ENCODE data around the gene FGF2. TPM values are rescaled to one million over a fixed set of nuclear protein-coding genes. Genes with fewer than 3 reads are reported as not detected.
"Not testable (repeated sequence)": the region's sequence is repeated elsewhere in the genome, so short reads cannot be mapped to it uniquely, and the experiment has no call there.

The FGF2 gene
- total RNA-seq, result 1.2 TPM

GRCh38 chr4:122826553-122827257 lies at the start of gene FGF2:
FGF2 (plus strand) TSS chr4:122826831; CDS start chr4:122827175, 344 bp downstream.
- ATAC-seq (peak; percentile 71), DNase-seq (ENCODE audit: low spot score) (peak; percentile 48)

DNA sequence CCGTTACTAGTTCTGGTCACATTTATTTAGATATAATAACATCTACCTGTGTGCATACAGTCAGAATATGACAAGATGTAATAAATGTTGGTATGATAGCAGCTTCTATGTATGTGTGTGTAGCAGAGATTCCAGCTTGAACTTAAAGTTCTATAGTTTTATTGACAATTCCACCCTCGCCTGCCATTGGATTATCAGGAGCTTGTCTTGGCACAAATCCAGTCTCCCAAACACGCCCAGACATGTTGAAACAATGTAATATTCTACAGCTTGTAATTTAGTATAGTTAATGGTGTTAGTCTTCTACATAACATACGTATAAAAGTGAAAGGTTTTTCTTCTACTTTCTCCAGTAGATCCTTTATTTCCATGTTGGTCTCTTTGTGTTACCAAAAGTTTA lies 49.7 kb upstream of the FGF2 start:
- ATAC-seq (no peak), DNase-seq (ENCODE audit: low spot score) (no peak)

- ATAC-seq (no peak), DNase-seq (ENCODE audit: low spot score) (no peak)
Observed at GRCh38 chr4:122777846-122778673, 48.6 kb upstream of the FGF2 start.

DNA sequence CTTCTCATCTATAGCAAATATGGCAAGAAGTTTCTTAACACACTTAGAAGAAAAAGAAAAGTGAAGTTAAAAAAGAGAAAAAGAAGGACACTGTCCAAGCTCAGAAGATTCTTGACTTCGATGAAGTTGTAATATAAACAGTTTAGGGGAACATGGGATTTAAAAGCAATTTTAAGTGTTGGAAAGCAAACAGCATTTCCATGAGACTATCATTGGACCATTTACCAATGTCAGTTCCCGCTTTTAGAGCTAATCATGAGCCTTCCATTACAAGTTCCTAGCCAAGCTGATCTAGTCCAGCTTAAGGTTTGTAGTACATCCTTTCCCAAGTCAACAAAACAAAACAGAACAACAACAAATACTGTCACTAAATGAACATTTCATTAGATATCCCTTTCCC lies 45.1 kb upstream of the FGF2 start:
- DNase-seq (ENCODE audit: low spot score) (no peak), ATAC-seq (no peak)

GRCh38 chr4:122783301-122784215 lies 43.1 kb upstream of the FGF2 start:
- DNase-seq (ENCODE audit: low spot score) (peak; percentile 73), ATAC-seq (peak; percentile 90)

GRCh38 chr4:122784261-122784660 lies 42.4 kb upstream of the FGF2 start:
- DNase-seq (ENCODE audit: low spot score) (no peak), ATAC-seq (peak; percentile 27)

GRCh38 chr4:122785099-122785498 lies 41.5 kb upstream of the FGF2 start:
- DNase-seq (ENCODE audit: low spot score), result no peak
- ATAC-seq, result no peak

DNA sequence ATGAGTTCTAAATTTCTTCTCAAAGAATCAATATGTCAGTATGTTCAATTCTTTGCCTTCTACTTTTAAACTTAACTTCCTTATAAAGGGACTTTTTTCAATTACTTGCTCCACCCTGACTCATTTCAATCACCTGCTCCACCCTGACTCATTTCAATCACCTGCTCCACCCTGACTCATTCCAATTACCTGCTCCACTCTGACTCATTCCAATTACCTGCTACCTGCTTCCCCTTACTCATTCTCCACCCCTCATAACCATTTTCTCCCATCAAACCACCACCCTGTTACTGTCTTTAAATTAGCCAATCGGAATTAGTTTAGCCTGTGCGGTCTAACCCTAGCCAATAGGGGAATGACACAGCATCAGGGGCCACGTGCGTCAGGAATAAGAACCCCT lies 40.3 kb upstream of the FGF2 start:
- not testable (repeated sequence) for DNase-seq (ENCODE audit: low spot score); ATAC-seq

DNA sequence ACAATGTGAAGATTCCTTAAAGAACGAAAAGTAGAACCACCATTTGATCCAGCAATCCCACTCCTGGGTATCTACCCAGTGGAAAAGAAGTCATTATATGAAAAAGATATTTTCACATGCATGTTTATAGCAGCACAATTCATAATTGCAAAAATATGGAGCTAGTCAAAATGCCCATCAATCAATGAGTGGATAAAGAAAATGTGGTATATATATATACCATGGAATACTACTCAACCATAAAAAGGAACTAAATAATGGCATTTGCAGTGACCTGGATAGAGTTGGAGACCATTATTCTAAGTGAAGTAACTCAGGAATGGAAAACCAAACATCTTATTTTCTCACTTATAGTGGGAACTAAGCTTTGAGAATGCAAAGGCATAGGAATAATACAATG lies 39.7 kb upstream of the FGF2 start:
- DNase-seq (ENCODE audit: low spot score); ATAC-seq: not testable (repeated sequence)

DNA sequence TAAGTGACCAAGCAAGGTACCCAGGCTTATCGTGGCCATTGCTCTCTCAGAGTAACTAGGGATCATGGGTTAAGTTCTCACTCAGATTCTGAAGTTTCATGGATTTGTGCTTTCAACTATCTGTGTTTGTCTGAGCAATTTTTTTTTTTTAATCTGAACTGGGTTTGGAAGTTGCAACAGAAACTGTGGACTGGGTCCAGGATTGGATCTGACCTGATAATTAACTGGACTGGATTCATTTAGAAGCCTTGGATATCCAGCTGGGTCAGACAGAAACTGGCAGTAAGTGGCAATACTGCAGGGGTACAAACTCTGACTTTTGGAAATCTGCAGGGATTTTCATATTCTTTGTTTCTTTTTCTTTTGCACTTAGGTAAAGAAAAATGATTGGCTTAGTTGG lies 38.7 kb upstream of the FGF2 start:
- ATAC-seq (peak; percentile 76), DNase-seq (ENCODE audit: low spot score) (peak; percentile 71)

DNA sequence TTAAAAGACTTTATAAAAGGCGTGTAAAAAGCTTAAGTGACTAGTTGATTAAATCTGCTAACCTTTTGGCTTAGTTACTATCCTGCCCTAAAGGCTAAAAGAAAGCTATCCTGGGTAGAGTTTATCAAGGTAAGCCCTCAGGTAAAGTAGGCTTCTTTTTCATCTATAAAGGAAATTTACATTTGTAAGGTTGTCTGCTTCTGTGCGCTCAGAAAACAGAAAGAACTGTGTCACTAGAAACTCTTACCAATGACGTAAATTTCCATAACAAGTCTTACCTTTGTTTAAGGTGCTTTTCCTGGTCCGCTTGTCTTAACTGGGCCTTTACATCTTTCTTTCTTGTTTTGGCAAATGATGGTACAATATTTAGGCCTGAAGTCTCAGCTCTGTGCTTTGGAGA lies 37.7 kb upstream of the FGF2 start:
- DNase-seq (ENCODE audit: low spot score), result no peak
- no peak for ATAC-seq

- DNase-seq (ENCODE audit: low spot score) (no peak), ATAC-seq (no peak)
Observed at GRCh38 chr4:122793811-122794210, 32.8 kb upstream of the FGF2 start.

- ATAC-seq (peak; percentile 70), DNase-seq (ENCODE audit: low spot score) (no peak)
Observed at GRCh38 chr4:122796801-122797404, 29.7 kb upstream of the FGF2 start.

- no peak for ATAC-seq
- DNase-seq (ENCODE audit: low spot score), result no peak
Observed at GRCh38 chr4:122797405-122798094, 29.1 kb upstream of the FGF2 start.

GRCh38 chr4:122798101-122798500 lies 28.5 kb upstream of the FGF2 start:
- ATAC-seq (peak; percentile 74), DNase-seq (ENCODE audit: low spot score) (no peak)

GRCh38 chr4:122798917-122799316 lies 27.7 kb upstream of the FGF2 start:
- ATAC-seq (no peak), DNase-seq (ENCODE audit: low spot score) (no peak)

- no peak for DNase-seq (ENCODE audit: low spot score)
- no peak for ATAC-seq
Observed at GRCh38 chr4:122803788-122804208, 22.8 kb upstream of the FGF2 start.

GRCh38 chr4:122806981-122807679 lies 19.5 kb upstream of the FGF2 start:
- DNase-seq (ENCODE audit: low spot score) (no peak), ATAC-seq (no peak)

GRCh38 chr4:122810669-122811068 lies 16.0 kb upstream of the FGF2 start:
- ATAC-seq (peak; percentile 73), DNase-seq (ENCODE audit: low spot score) (no peak)
